Measurements from ENCODE around the gene COPA. TPM values are rescaled to one million over a fixed set of nuclear protein-coding genes. Genes with fewer than 3 reads are reported as not detected.

COPA gene
- total and polyA plus RNA-seq, 10 of the 15 experiments (the other 5 are each of a cell fraction or from before 2014, with no cell fraction given): 53.7 to 180 (median 123) TPM

DNA sequence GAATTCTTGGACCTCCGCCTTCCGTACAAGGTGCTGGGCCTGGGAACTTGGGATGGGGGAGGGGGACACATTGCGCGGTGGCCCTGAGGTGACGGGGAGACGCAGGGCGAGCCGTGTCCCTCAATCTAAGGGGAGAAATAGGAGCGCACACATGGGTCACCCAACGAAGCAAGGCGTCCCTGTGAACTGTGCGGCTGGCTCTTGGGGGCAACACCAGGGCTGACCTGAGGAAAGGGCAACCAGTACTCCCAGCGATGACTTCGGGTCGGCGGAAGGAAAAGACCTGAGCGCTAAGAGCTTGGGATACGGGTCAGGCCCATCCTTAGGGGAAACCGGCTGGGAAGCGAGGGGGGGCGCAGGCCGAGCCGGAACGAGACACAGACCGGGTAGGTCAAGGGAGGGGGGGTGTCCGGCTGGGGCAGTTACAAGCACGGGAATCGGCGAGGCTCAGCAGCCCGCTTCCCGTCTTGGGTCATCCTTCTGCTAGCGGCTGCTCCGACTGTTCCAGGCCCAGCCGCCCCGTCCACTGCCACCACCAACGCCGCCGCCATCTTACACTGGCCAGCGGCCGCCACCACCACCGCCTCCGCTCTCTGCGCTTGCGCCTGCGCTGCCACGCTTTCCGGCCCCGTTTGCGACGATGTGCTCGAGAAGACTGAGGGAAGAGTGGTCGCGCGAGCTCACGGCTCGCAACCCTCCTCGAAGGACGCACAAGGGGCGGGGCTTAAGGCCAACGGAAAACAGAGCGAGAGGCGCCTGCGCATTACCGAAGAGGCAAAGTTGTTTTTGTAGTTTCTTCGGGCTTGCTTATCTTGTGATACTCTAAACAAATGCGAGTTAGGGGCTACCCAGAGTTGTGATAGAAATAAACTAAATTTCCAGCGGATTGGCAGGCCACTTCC lies 80.9 kb downstream of the COPA start, which contains the start of gene DCAF8 (continued):
- TF ChIP-seq ETV6 (conservative IDR thresholded peaks at IDR 0.05 in 1 of 2, IDR thresholded peaks at IDR 0.05 in 1 of 2; ENCODE audit: borderline replicate concordance in 1 of 2, low read depth in 1 of 2): no peak
- no peak for TF ChIP-seq STAT3 (IDR thresholded peaks at IDR 0.05; ENCODE audit: low read depth, low read length)
- peak; percentile 95 for TF ChIP-seq LARP7 (IDR thresholded peaks at IDR 0.05)
- TF ChIP-seq ATF7 (IDR thresholded peaks at IDR 0.05; ENCODE audit: low read depth): no peak
- TF ChIP-seq, protein P1, sequence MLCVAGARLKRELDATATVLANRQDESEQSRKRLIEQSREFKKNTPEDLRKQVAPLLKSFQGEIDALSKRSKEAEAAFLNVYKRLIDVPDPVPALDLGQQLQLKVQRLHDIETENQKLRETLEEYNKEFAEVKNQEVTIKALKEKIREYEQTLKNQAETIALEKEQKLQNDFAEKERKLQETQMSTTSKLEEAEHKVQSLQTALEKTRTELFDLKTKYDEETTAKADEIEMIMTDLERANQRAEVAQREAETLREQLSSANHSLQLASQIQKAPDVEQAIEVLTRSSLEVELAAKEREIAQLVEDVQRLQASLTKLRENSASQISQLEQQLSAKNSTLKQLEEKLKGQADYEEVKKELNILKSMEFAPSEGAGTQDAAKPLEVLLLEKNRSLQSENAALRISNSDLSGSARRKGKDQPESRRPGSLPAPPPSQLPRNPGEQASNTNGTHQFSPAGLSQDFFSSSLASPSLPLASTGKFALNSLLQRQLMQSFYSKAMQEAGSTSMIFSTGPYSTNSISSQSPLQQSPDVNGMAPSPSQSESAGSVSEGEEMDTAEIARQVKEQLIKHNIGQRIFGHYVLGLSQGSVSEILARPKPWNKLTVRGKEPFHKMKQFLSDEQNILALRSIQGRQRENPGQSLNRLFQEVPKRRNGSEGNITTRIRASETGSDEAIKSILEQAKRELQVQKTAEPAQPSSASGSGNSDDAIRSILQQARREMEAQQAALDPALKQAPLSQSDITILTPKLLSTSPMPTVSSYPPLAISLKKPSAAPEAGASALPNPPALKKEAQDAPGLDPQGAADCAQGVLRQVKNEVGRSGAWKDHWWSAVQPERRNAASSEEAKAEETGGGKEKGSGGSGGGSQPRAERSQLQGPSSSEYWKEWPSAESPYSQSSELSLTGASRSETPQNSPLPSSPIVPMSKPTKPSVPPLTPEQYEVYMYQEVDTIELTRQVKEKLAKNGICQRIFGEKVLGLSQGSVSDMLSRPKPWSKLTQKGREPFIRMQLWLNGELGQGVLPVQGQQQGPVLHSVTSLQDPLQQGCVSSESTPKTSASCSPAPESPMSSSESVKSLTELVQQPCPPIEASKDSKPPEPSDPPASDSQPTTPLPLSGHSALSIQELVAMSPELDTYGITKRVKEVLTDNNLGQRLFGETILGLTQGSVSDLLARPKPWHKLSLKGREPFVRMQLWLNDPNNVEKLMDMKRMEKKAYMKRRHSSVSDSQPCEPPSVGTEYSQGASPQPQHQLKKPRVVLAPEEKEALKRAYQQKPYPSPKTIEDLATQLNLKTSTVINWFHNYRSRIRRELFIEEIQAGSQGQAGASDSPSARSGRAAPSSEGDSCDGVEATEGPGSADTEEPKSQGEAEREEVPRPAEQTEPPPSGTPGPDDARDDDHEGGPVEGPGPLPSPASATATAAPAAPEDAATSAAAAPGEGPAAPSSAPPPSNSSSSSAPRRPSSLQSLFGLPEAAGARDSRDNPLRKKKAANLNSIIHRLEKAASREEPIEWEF (IDR thresholded peaks at IDR 0.05; ENCODE audit: insufficient replicate concordance, low read depth, low read length): no peak
- TF ChIP-seq FOXM1 (IDR thresholded peaks at IDR 0.05; ENCODE audit: low read depth, low read length): no peak
- peak; percentile 80; the same call in 1 of the 2 replicates for TF ChIP-seq SIN3A (IDR thresholded peaks at IDR 0.05; ENCODE audit: low read depth, low read length)
- TF ChIP-seq TARDBP (IDR thresholded peaks at IDR 0.05; ENCODE audit: borderline replicate concordance): no peak
- no peak for TF ChIP-seq ZNF622 (IDR thresholded peaks at IDR 0.05)
- TF ChIP-seq, protein P2, sequence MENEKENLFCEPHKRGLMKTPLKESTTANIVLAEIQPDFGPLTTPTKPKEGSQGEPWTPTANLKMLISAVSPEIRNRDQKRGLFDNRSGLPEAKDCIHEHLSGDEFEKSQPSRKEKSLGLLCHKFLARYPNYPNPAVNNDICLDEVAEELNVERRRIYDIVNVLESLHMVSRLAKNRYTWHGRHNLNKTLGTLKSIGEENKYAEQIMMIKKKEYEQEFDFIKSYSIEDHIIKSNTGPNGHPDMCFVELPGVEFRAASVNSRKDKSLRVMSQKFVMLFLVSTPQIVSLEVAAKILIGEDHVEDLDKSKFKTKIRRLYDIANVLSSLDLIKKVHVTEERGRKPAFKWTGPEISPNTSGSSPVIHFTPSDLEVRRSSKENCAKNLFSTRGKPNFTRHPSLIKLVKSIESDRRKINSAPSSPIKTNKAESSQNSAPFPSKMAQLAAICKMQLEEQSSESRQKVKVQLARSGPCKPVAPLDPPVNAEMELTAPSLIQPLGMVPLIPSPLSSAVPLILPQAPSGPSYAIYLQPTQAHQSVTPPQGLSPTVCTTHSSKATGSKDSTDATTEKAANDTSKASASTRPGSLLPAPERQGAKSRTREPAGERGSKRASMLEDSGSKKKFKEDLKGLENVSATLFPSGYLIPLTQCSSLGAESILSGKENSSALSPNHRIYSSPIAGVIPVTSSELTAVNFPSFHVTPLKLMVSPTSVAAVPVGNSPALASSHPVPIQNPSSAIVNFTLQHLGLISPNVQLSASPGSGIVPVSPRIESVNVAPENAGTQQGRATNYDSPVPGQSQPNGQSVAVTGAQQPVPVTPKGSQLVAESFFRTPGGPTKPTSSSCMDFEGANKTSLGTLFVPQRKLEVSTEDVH (IDR thresholded peaks at IDR 0.05; ENCODE audit: low read depth, partially characterized antibody): no peak
- TF ChIP-seq, protein P3, sequence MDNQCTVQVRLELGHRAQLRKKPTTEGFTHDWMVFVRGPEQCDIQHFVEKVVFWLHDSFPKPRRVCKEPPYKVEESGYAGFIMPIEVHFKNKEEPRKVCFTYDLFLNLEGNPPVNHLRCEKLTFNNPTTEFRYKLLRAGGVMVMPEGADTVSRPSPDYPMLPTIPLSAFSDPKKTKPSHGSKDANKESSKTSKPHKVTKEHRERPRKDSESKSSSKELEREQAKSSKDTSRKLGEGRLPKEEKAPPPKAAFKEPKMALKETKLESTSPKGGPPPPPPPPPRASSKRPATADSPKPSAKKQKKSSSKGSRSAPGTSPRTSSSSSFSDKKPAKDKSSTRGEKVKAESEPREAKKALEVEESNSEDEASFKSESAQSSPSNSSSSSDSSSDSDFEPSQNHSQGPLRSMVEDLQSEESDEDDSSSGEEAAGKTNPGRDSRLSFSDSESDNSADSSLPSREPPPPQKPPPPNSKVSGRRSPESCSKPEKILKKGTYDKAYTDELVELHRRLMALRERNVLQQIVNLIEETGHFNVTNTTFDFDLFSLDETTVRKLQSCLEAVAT (IDR thresholded peaks at IDR 0.05): peak; percentile 45
- TF ChIP-seq CBX5 (IDR thresholded peaks at IDR 0.05; ENCODE audit: low read depth): no peak
- TF ChIP-seq ZZZ3 (IDR thresholded peaks at IDR 0.05; ENCODE audit: control insufficient read depth, insufficient read length, low read depth): no peak
- TF ChIP-seq, protein P4, sequence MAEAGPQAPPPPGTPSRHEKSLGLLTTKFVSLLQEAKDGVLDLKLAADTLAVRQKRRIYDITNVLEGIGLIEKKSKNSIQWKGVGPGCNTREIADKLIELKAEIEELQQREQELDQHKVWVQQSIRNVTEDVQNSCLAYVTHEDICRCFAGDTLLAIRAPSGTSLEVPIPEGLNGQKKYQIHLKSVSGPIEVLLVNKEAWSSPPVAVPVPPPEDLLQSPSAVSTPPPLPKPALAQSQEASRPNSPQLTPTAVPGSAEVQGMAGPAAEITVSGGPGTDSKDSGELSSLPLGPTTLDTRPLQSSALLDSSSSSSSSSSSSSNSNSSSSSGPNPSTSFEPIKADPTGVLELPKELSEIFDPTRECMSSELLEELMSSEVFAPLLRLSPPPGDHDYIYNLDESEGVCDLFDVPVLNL (IDR thresholded peaks at IDR 0.05; ENCODE audit: low read depth, low read length): no peak
- TF ChIP-seq TCF12 (IDR thresholded peaks at IDR 0.05; ENCODE audit: low read depth, low read length): no peak
- no peak for TF ChIP-seq TBL1XR1 (IDR thresholded peaks at IDR 0.05; ENCODE audit: low read depth, low read length)
- TF ChIP-seq, protein P5, sequence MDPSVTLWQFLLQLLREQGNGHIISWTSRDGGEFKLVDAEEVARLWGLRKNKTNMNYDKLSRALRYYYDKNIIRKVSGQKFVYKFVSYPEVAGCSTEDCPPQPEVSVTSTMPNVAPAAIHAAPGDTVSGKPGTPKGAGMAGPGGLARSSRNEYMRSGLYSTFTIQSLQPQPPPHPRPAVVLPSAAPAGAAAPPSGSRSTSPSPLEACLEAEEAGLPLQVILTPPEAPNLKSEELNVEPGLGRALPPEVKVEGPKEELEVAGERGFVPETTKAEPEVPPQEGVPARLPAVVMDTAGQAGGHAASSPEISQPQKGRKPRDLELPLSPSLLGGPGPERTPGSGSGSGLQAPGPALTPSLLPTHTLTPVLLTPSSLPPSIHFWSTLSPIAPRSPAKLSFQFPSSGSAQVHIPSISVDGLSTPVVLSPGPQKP (IDR thresholded peaks at IDR 0.05; ENCODE audit: low read depth, low read length): no peak

Measured in GM12878 (cell line).